Skin epidermis (tissue), 12 donors: ENCODE results near the gene SMAD3.
"Not testable (repeated sequence)": the region's sequence is repeated elsewhere in the genome, so short reads cannot be mapped to it uniquely, and the experiment has no call there.

ENCODE experiments used
- H3K27ac ChIP-seq, 21 experiments: fragments of 200-600 bp; sonication (generic) in 11 of 21; one replicate each; pipeline ENCODE4 v1.5.0; 2020; ENCODE audit warnings: mild to moderate bottlenecking in 3 of 21, inconsistent platforms in 2 of 21, moderate library complexity in 2 of 21
- H3K4me3 ChIP-seq, 7 experiments: fragments of 200-600 bp; sonication (generic) in 2 of 7; one replicate each; pipeline ENCODE4 v1.5.0; 2020; ENCODE audit warnings: inconsistent platforms in 2 of 7, mild to moderate bottlenecking in 2 of 7, moderate library complexity in 1 of 7

Gene SMAD3

DNA sequence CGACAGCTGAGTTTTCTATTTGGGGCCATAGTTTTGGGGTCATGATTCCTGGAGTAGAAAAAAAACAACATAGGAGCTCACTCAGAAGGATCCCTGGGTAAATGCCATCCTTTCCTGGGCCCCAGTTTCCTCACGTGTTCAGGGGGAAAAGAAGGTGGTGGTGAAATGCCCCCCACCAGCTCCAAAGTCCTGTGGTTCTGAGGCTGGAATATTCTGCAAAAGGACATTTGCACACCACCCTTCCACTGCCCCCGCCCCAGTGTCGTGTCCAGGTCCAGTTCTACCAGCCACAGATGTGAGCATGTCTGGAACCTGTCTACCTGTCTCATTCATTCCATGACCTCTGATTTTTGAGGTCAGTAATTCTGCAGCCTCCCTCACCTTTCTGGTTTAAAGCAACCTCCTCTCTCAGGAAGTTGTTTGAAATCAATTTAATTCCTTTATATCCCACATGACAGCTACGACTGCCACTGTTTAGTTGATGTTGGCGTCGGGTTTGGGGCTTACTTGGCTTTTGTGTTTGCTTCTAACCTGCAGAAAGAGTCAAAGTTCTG, 82.1 kb downstream of the SMAD3 start:
- no peak overlapping the region for H3K4me3 ChIP-seq
- peak overlapping the region in 19 of 21 experiments; percentile 62 to 90 (median 80) for H3K27ac ChIP-seq

DNA sequence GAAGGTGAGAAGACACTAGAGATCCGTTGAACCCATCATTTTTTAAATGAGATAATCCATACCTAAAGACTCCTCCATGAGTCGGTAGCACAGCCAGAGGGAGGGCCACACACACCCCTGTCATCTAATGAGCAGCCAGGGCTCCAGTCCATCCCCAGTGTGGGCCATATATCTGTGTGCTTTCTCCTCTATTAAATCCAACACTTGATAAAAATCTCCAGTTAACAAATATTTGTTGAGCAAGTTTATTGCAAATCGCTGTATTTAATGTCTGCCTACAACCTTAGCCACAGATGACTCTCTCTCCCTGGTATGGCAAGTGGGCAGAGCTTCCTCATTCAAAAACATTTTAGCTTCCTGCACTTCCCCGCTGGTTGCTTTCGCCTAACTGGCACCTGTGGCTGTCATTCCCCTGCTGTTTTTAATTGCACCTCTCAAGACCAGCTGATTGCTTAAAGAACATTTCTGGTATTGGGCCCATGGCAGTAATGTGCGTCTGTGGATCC, 82.8 kb downstream of the SMAD3 start:
- Histone ChIP-seq H3K27ac (peak overlapping the region in 18 of 21 experiments; percentile 22 to 90 (median 80)), H3K4me3 (no peak overlapping the region)

- H3K27ac ChIP-seq: peak overlapping the region in 16 of 21 experiments; percentile 16 to 90 (median 66)
- H3K4me3 ChIP-seq: no peak overlapping the region
Measured at GRCh38 chr15:67149068-67149772, 83.8 kb downstream of the SMAD3 start.

DNA sequence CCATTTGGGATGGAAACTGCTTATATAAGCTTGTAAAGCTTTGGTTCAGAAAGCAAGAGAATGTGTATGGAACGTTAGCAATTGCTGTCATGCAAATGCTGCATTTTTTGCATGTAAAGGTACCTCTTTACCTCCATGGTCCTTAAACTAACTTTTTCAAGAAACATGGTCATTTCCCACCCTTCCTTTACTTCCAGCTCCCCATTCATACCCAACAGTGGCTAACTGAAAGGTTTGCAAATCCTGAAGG, 84.3 kb downstream of the SMAD3 start:
- peak overlapping the region in 16 of 21 experiments; percentile 9 to 90 (median 62) for H3K27ac ChIP-seq
- no peak overlapping the region for H3K4me3 ChIP-seq

- peak overlapping the region in 18 of 21 experiments; percentile 3 to 90 (median 58) for H3K27ac ChIP-seq
Measured at GRCh38 chr15:67150023-67150860, 84.8 kb downstream of the SMAD3 start.

GRCh38 chr15:67152429-67152828, 87.0 kb downstream of the SMAD3 start:
- H3K4me3 ChIP-seq: no peak overlapping the region
- H3K27ac ChIP-seq: peak overlapping the region in 3 of 21 experiments; percentile 5 to 28 (median 23)

More at GRCh38 chr15:67150023-67150860, 84.8 kb downstream of the SMAD3 start:
- no peak overlapping the region for H3K4me3 ChIP-seq

DNA sequence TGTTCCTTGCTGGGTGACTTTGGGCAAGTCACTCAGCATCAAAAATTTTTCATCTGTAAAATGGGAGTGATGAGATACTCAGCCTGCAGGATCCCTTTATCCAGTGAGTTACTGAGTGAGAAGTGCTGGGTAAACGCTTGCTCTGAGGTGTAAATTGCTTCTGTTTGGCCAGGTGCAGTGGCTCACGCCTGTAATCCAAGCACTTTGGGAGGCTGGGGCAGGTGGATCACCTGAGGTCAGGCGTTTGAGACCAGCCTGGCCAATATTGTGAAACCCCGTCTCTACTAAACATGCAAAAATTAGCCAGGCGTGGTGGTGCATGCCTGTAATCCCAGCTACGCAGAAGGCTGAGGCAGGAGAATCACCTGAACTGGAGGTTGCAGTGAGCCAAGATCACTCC, 87.6 kb downstream of the SMAD3 start:
- H3K27ac ChIP-seq, H3K4me3 ChIP-seq: not testable (repeated sequence)

DNA sequence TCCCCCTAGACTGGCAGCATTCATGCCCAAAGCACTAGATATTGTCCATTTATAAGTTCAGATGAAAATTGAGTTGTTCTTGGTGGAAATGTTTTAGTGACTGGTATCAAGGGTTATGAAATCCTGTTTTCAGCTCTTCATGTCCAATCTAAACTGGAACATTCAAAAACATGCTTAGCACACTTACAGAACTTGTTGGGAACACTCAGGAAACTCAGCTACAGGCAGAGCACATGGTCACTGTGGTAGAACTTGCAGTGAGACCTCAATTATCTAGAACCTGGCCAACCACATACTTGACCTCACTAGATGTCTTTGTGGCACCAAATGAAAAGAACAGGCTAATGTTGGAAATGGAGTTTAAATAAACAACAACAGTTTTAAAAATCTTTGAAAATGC, 88.8 kb downstream of the SMAD3 start:
- H3K27ac ChIP-seq: peak overlapping the region in 1 of 21 experiments; percentile 29
- no peak overlapping the region for H3K4me3 ChIP-seq

DNA sequence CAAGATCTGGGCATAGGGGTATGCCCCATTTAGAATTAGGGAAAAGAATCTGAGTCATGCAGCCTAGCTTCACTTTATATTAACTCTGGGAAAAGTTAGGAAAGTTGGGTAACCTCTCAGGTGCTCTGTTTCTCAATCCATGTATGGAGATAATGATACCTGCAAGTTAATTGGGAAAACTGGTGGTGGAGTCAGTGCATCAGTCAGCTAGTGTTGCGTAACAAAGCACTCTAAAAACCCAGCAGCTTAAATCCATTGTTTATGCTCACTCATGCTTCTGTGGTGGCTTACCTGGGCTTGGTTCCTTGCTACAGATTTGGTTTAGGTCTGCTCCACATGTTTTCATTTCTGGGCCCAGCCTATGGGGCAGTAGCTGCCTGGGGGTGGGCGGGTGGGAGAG, 91.0 kb downstream of the SMAD3 start:
- H3K27ac ChIP-seq: no peak overlapping the region
- no peak overlapping the region for H3K4me3 ChIP-seq

DNA sequence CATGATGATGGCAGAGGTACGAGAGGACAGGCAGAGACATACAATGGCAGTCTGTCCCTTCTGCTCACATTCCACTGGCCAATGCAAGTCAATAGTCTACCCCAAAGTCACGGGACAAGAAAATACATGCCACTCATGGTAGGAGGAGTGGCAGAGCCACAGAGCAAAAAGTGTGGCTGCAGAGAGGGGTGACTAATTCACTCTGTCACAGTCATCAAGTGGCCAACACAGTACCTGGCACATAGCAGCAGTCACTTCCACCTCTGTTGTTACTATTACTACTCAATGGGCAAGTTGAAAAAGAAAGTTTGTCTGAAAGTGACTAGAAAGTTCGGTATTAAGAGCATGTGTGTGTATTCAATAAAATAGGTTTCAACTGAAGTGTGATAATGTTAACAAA, 91.4 kb downstream of the SMAD3 start:
- Histone ChIP-seq H3K4me3 (no peak overlapping the region), H3K27ac (peak overlapping the region in 1 of 21 experiments; percentile 14)

DNA sequence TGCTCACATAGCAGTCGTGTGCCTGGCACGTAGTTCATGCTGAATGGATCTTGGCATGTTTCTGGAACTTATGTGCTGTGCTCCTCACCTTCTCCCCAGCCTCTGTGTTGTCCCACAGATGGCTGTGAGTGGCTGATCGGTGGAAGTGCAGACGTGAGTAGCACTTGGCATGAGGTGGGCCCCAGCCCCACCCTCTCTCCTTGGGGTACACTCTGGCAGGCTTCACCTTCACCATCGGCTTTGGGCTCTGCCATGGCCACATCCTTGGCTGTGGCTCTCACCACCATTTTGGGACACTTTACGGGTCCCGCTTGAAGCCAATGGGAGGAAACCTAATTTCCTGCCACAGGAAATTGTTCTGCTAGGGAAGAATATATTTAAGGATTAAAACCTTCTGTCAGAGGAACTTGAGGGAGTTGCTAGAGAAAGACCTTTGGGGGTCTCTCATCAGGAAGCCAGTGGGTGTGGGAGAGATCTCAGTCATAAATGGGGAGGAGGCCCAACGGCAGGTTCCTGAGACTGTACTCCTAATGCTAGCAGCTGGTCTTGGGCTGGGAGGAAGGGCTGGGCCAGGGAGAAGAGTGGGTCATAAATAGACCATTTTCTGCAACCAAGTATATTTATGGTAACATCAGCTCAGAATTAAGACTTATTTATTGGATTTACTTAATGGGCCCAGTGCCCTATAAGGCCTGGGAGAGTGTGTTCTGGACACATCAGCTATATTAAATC, 92.3 kb downstream of the SMAD3 start:
- Histone ChIP-seq H3K4me3 (no peak overlapping the region), H3K27ac (peak overlapping the region in 8 of 21 experiments; percentile 12 to 67 (median 29))

GRCh38 chr15:67158367-67158766, 93.0 kb downstream of the SMAD3 start:
- Histone ChIP-seq H3K4me3 (no peak overlapping the region), H3K27ac (peak overlapping the region in 7 of 21 experiments; percentile 8 to 67 (median 38))

- Histone ChIP-seq H3K27ac (no peak overlapping the region), H3K4me3 (no peak overlapping the region)
Measured at GRCh38 chr15:67161412-67161811, 96.0 kb downstream of the SMAD3 start.

GRCh38 chr15:67161881-67162280, 96.5 kb downstream of the SMAD3 start:
- H3K4me3 ChIP-seq: no peak overlapping the region
- no peak overlapping the region for H3K27ac ChIP-seq

DNA sequence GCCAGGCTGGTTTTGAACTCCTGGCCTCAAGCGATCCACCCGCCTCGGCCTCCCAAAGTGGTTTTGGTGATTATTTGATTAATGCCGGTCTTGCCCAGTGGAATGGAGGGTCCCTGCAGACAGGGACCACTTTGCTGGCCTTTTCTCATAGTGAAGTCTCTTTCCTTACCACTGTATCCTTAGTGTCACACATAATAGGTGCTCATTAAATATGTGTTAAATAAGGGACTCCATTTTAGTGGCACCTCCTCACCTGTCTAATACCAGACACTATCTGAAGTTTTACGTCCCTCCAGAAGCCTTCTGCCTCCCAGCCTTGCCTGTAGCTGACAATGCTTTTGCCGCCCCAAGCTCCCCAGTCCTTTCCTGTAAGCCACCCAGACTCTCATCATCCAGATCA, 97.8 kb downstream of the SMAD3 start:
- no peak overlapping the region for H3K27ac ChIP-seq
- H3K4me3 ChIP-seq: no peak overlapping the region

DNA sequence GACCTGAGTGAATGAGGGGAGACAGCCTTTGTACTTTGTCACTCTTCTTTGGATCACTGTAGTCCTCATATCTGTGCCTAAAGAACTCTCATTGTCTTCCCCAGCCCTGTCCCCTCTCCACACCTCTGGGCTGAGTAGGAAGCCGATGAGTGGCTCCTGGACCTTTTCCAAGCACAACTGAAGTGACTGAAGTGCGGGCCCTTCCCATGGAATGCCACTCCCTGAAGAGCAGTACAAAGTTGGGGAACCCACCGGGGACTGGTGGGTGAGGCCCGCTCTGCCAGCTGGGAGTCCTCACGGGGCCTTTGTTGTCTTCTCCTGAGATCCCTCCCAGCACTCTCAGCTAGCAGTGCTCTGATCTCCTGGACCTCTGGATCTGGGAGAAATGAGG, 99.0 kb downstream of the SMAD3 start:
- no peak overlapping the region for H3K4me3 ChIP-seq

DNA sequence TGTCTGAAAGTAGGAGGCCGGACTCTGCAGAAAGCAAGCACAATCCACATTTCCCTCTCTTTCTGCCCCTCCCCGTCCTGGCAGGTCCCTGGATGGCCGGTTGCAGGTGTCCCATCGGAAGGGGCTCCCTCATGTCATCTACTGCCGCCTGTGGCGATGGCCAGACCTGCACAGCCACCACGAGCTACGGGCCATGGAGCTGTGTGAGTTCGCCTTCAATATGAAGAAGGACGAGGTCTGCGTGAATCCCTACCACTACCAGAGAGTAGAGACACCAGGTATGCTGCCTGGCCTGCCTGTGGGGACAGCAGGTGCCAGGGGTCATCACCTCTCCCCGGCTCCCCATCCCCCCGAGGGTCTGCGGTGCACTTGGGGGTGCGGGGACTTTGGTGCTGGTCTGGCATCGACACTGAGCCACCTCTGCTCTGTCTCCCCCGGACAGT, 99.4 kb downstream of the SMAD3 start:
- Histone ChIP-seq H3K27ac (peak overlapping the region in 4 of 21 experiments; percentile 27 to 50 (median 42)), H3K4me3 (no peak overlapping the region)

More for the DNA sequence above, 99.0 kb downstream of the SMAD3 start:
- peak overlapping the region in 2 of 21 experiments; percentile 41 to 50 for H3K27ac ChIP-seq

- peak overlapping the region in 4 of 21 experiments; percentile 27 to 43 (median 35) for H3K27ac ChIP-seq
- no peak overlapping the region for H3K4me3 ChIP-seq
Measured at GRCh38 chr15:67165254-67166253, 100.2 kb downstream of the SMAD3 start.
